SK-N-MC (cell line): ENCODE results near the gene ARSG.

Experiments used
- EZH2 ChIP-seq: fragments of 200-600 bp; sonication (generic); IDR thresholded peaks from one replicate; pipeline ENCODE4 v1.6.1; 2017; ENCODE audit warnings: antibody characterized with exemption
- POLR2AphosphoS5 ChIP-seq: IDR thresholded peaks from 2 replicates; pipeline ENCODE4 v1.6.1; 2012; ENCODE audit warnings: mild to moderate bottlenecking, low read depth, low read length, borderline replicate concordance

DNA sequence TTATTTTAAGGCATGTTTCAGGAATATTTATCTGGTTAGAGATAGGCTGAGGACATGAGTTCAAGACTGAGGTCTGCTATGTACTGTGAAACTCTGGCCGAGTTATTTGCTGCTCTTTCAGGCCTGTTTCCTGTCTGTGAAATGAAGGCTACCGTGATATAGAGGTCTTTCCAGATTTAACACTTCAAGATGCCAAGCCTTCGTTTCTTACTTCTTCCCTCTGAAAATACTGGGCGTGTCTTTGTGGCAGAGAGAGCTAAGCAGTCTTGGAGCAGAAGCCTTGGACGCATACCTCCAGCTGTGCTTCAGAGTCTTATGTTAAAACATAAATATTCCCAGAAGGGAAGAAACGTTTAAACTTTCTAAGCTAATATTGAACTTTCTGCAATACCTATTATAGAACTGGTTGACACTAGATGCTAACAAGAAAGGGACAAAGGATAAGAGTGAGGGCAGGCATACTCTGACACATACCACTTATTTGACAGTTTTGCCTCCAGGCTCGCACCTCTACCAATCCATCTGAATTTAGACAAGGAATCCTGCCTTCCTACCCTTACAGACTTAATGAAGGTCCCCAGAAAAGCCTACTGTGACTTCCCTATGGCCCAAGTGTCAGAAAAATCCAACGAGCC, 148.5 kb downstream of the ARSG start:
- no peak for TF ChIP-seq EZH2
- TF ChIP-seq POLR2AphosphoS5 = no peak
